ENCODE measurements around the gene ZBTB9.

ZBTB9 gene

DNA sequence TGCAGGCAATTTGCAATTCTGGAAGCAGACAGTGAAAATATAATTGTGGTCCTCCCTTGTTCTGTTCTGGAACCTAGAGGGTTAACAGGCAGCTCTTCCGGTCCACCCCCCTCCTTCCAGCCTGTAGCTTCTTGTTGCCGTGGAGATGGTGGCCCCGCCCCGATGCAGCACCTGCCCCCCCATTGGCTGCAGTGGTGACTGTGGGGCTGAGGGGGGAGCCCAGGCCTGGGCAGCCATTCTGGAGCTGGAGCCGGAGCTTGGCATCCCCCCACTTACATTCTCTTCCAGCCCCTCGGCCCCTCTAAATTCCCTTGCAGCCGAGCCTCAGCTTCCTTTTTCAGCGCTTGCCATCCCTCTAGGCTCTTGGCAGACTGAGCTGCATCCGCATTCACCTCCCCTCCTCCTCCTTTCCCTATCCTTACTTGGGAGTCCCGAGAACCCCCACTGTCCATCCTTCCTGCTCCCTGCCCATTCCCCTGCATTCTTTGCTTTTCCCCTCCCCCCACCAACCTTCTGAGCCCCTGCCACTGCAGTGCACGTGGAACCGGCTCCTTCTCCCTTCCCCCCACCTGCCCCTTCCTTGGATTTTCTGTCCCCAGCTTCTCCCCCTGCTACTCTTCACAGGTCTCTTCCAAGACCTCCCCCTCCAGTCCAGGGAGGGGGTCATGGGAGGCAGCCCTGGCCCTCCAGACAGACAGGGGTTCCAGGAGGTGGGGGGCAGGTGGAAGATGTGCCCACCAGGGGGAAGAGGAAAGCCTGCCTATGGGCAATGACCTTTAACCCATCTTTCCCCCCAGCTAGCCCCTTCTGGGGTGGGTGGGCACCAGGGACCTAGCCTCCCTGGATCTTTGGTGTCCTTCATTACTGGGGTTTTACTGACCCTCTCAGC is 23.1 kb upstream of the ZBTB9 start:
- peak overlapping the region; percentile 73 for H3K9ac ChIP-seq (ENCODE audit: low read depth, low read length)
- no peaks in the 10 kb centered on the region for H3K9me3 ChIP-seq (ENCODE audit: control insufficient read depth, insufficient read depth, low read length)
- no peaks in the 10 kb centered on the region for H3K27me3 ChIP-seq (ENCODE audit: control insufficient read depth, insufficient read depth, low read length)
- H3K36me3 ChIP-seq (ENCODE audit: control insufficient read depth, insufficient read depth, low read length): peaks cover 12% of the 10 kb centered on the region
- H3K4me3 ChIP-seq (ENCODE audit: low read depth, low read length): peak overlapping the region; percentile 89
- peaks cover 26% of the 10 kb centered on the region for H3K4me1 ChIP-seq (ENCODE audit: control insufficient read depth, insufficient read depth, low read length)

- Histone ChIP-seq H3K4me1 (ENCODE audit: control insufficient read depth, insufficient read depth, low read length) (peaks cover 25% of the 10 kb centered on the region), H3K4me3 (ENCODE audit: low read depth, low read length) (peak overlapping the region; percentile 89)
These were observed 22.4 kb upstream of the ZBTB9 start for GRCh38 chr6:33431880-33432541.

GRCh38 chr6:33432546-33432945 is 21.8 kb upstream of the ZBTB9 start:
- peaks cover 23% of the 10 kb centered on the region for H3K4me1 ChIP-seq (ENCODE audit: control insufficient read depth, insufficient read depth, low read length)

More at GRCh38 chr6:33431880-33432541, 22.4 kb upstream of the ZBTB9 start:
- no peaks in the 10 kb centered on the region for H3K27me3 ChIP-seq (ENCODE audit: control insufficient read depth, insufficient read depth, low read length)
- H3K36me3 ChIP-seq (ENCODE audit: control insufficient read depth, insufficient read depth, low read length): peaks cover 18% of the 10 kb centered on the region
- peak overlapping the region; percentile 73 for H3K9ac ChIP-seq (ENCODE audit: low read depth, low read length)
- no peaks in the 10 kb centered on the region for H3K9me3 ChIP-seq (ENCODE audit: control insufficient read depth, insufficient read depth, low read length)

GRCh38 chr6:33433001-33433543 is 21.3 kb upstream of the ZBTB9 start:
- Histone ChIP-seq H3K4me1 (ENCODE audit: control insufficient read depth, insufficient read depth, low read length) (peaks cover 23% of the 10 kb centered on the region), H3K9me3 (ENCODE audit: control insufficient read depth, insufficient read depth, low read length) (no peaks in the 10 kb centered on the region), H3K27me3 (ENCODE audit: control insufficient read depth, insufficient read depth, low read length) (no peaks in the 10 kb centered on the region), H3K9ac (ENCODE audit: low read depth, low read length) (peak overlapping the region; percentile 54), H3K36me3 (ENCODE audit: control insufficient read depth, insufficient read depth, low read length) (peaks cover 28% of the 10 kb centered on the region), H3K4me3 (ENCODE audit: low read depth, low read length) (peak overlapping the region; percentile 89)

More at GRCh38 chr6:33432546-33432945, 21.8 kb upstream of the ZBTB9 start:
- peaks cover 23% of the 10 kb centered on the region for H3K36me3 ChIP-seq (ENCODE audit: control insufficient read depth, insufficient read depth, low read length)
- peak overlapping the region; percentile 89 for H3K4me3 ChIP-seq (ENCODE audit: low read depth, low read length)
- H3K9ac ChIP-seq (ENCODE audit: low read depth, low read length): peak overlapping the region; percentile 60
- H3K9me3 ChIP-seq (ENCODE audit: control insufficient read depth, insufficient read depth, low read length): no peaks in the 10 kb centered on the region
- H3K27me3 ChIP-seq (ENCODE audit: control insufficient read depth, insufficient read depth, low read length): no peaks in the 10 kb centered on the region

GRCh38 chr6:33433544-33434191 is 20.7 kb upstream of the ZBTB9 start:
- Histone ChIP-seq H3K9ac (ENCODE audit: low read depth, low read length) (no peak overlapping the region), H3K36me3 (ENCODE audit: control insufficient read depth, insufficient read depth, low read length) (peaks cover 34% of the 10 kb centered on the region), H3K4me3 (ENCODE audit: low read depth, low read length) (peak overlapping the region; percentile 89), H3K27me3 (ENCODE audit: control insufficient read depth, insufficient read depth, low read length) (no peaks in the 10 kb centered on the region), H3K4me1 (ENCODE audit: control insufficient read depth, insufficient read depth, low read length) (peaks cover 21% of the 10 kb centered on the region), H3K9me3 (ENCODE audit: control insufficient read depth, insufficient read depth, low read length) (no peaks in the 10 kb centered on the region)

- peaks cover 17% of the 10 kb centered on the region for H3K4me1 ChIP-seq (ENCODE audit: control insufficient read depth, insufficient read depth, low read length)
- no peak overlapping the region for H3K9ac ChIP-seq (ENCODE audit: low read depth, low read length)
- no peaks in the 10 kb centered on the region for H3K27me3 ChIP-seq (ENCODE audit: control insufficient read depth, insufficient read depth, low read length)
- peaks cover 43% of the 10 kb centered on the region for H3K36me3 ChIP-seq (ENCODE audit: control insufficient read depth, insufficient read depth, low read length)
- no peak overlapping the region for H3K4me3 ChIP-seq (ENCODE audit: low read depth, low read length)
- no peaks in the 10 kb centered on the region for H3K9me3 ChIP-seq (ENCODE audit: control insufficient read depth, insufficient read depth, low read length)
These were observed 19.4 kb upstream of the ZBTB9 start for GRCh38 chr6:33434961-33435360.

DNA sequence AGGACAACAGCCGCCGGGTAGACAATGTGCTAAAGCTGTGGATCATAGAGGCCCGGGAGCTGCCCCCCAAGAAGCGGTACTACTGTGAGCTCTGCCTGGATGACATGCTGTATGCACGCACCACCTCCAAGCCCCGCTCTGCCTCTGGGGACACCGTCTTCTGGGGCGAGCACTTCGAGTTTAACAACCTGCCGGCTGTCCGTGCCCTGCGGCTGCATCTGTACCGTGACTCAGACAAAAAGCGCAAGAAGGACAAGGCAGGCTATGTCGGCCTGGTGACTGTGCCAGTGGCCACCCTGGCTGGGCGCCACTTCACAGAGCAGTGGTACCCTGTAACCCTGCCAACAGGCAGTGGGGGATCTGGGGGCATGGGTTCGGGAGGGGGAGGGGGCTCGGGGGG is 16.7 kb upstream of the ZBTB9 start:
- Histone ChIP-seq H3K9ac (ENCODE audit: low read depth, low read length) (no peak overlapping the region), H3K36me3 (ENCODE audit: control insufficient read depth, insufficient read depth, low read length) (peaks cover 70% of the 10 kb centered on the region)

GRCh38 chr6:33438978-33439594 is 15.3 kb upstream of the ZBTB9 start:
- Histone ChIP-seq H3K9me3 (ENCODE audit: control insufficient read depth, insufficient read depth, low read length) (no peaks in the 10 kb centered on the region), H3K9ac (ENCODE audit: low read depth, low read length) (no peak overlapping the region), H3K4me1 (ENCODE audit: control insufficient read depth, insufficient read depth, low read length) (peaks cover under 1% of the 10 kb centered on the region), H3K27me3 (ENCODE audit: control insufficient read depth, insufficient read depth, low read length) (no peaks in the 10 kb centered on the region), H3K4me3 (ENCODE audit: low read depth, low read length) (no peak overlapping the region), H3K36me3 (ENCODE audit: control insufficient read depth, insufficient read depth, low read length) (peaks cover 81% of the 10 kb centered on the region)

More for the DNA sequence above, 16.7 kb upstream of the ZBTB9 start:
- no peak overlapping the region for H3K4me3 ChIP-seq (ENCODE audit: low read depth, low read length)
- H3K4me1 ChIP-seq (ENCODE audit: control insufficient read depth, insufficient read depth, low read length): peaks cover 10% of the 10 kb centered on the region
- no peaks in the 10 kb centered on the region for H3K9me3 ChIP-seq (ENCODE audit: control insufficient read depth, insufficient read depth, low read length)
- H3K27me3 ChIP-seq (ENCODE audit: control insufficient read depth, insufficient read depth, low read length): no peaks in the 10 kb centered on the region

DNA sequence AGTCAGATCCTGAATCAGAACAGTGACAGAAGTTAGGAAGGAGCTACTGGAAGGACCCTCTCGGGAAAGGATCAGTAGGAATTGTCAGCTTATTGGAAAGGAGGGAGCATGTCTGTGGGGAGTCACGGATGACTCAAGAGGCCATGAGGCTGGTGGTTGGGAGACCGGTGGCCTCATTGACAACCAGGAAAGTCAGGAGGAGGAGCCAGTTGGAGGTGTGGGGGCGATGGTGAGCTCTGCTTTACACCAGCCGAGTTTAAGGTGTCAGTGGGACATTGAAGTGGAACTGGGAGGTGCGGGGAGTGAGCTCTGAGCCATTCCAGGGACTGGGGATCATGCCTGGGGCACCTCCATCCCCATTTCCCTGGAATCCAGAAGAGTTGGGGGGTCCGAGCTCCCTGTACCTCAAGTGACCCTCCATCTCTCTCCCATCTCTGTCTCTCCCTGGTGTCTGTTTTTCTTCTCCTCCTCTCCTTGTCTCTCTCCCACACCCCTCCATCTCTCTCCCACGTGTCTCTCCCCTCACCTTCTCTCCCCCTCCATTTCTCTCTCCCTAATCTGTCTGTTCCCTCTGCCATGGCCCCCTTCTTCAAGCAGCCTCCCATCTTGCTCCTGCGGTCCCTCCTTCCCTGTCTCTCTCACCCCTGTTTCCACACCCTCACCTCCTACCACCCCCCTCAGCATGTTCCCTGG is 14.3 kb upstream of the ZBTB9 start:
- Histone ChIP-seq H3K4me3 (ENCODE audit: low read depth, low read length) (no peak overlapping the region), H3K9me3 (ENCODE audit: control insufficient read depth, insufficient read depth, low read length) (no peaks in the 10 kb centered on the region), H3K9ac (ENCODE audit: low read depth, low read length) (no peak overlapping the region), H3K4me1 (ENCODE audit: control insufficient read depth, insufficient read depth, low read length) (no peaks in the 10 kb centered on the region), H3K27me3 (ENCODE audit: control insufficient read depth, insufficient read depth, low read length) (no peaks in the 10 kb centered on the region), H3K36me3 (ENCODE audit: control insufficient read depth, insufficient read depth, low read length) (peaks cover 89% of the 10 kb centered on the region)

DNA sequence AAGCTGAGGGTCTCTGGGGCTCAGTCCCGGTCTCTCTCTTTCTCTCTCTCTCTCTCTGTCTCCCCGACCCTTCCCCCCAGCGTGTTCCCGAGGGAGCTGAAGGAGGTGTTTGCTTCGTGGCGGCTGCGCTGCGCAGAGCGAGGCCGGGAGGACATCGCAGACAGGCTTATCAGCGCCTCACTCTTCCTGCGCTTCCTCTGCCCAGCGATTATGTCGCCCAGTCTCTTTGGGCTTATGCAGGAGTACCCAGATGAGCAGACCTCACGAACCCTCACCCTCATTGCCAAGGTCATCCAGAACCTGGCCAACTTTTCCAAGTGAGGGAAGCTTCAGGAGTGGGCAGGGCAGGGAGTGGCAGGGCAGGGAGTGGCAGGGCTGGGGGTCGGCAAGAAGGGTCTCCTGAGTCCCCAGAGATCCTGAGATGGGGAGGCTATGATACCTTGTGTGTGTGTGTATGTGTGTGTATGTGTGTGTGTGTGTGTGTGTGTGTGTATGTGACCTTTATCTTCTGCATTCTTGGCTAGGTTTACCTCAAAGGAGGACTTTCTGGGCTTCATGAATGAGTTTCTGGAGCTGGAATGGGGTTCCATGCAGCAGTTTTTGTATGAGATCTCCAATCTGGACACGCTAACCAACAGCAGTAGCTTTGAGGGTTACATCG is 13.6 kb upstream of the ZBTB9 start:
- Histone ChIP-seq H3K27me3 (ENCODE audit: control insufficient read depth, insufficient read depth, low read length) (no peaks in the 10 kb centered on the region), H3K9ac (ENCODE audit: low read depth, low read length) (no peak overlapping the region), H3K9me3 (ENCODE audit: control insufficient read depth, insufficient read depth, low read length) (no peaks in the 10 kb centered on the region), H3K36me3 (ENCODE audit: control insufficient read depth, insufficient read depth, low read length) (peaks cover 88% of the 10 kb centered on the region), H3K4me1 (ENCODE audit: control insufficient read depth, insufficient read depth, low read length) (no peaks in the 10 kb centered on the region), H3K4me3 (ENCODE audit: low read depth, low read length) (no peak overlapping the region)

Measured in iPS-15b (cell line).